Stimulated activated CD4-positive, alpha-beta T cell treated with anti-CD3 and anti-CD28 coated beads, TNF-alpha, amount 100 ng/mL, for 1 hour (primary cell): ENCODE measurements around the gene PFKP.

Experiments
- DNase-seq, 3 donors: peaks; one replicate each; pipeline ENCODE4 v3.0.0-alpha.2; 2020; ENCODE audit warnings: low read depth in 3 of 3, low spot score in 1 of 3

The PFKP gene

GRCh38 chr10:3111621-3112163, 44.3 kb downstream of the PFKP start:
- DNase-seq = no peak

DNA sequence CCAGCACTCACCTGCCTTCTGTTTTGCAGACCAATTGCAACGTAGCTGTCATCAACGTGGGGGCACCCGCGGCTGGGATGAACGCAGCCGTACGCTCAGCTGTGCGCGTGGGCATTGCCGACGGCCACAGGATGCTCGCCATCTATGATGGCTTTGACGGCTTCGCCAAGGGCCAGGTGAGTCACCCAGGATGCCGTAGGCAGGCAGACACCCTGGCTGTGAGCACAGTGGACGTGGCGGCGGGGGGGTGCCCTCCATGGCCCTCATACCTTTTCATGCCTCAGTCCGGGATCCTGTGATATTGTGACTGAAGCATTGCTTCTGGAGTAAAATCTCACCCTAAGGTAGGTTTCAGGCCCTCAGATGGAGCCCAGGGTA, 46.0 kb downstream of the PFKP start:
- no peak for DNase-seq

DNA sequence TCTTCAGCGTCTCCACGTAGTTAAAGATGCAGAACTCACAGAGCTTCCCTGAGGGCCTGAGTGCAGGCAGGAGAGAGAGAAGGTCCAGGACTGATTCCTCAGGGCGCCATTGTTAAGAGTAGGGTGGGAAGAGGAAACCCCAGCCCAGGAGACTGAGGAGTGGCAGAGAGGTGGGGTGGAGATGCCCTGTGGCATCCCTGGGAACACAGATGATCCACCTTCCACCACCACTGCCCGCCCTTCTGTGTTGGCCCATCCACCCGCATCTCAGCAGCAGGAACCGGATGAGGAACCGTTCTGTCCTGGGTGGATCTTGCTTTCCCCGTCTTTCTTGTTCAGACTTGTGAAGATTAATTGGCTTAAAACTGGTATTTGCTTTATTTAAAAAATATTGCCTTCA, 48.3 kb downstream of the PFKP start:
- no peak for DNase-seq

- DNase-seq = no peak
Observed at GRCh38 chr10:3116508-3117100, 49.3 kb downstream of the PFKP start.

GRCh38 chr10:3117486-3117885, 50.1 kb downstream of the PFKP start:
- DNase-seq = no peak

DNA sequence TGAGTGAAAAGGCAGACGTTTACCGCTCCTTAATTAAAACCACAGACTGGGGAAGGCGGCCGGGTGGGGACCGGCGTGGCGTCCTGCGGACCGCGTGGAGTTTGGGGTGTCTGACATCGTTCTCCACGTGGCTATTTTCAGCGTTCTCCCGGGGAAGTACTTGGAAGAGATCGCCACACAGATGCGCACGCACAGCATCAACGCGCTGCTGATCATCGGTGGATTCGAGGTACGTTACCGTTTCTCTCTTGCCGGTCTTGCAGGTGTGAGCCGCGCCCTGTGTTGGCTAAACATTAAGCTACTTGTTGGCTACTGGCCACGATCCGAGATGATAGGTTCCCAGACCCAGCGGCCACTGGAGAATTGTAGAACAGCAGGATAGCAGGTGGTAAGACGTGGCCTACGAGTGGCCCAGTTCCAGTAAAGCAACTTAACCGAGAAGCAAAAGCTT, 51.3 kb downstream of the PFKP start:
- no peak for DNase-seq

DNA sequence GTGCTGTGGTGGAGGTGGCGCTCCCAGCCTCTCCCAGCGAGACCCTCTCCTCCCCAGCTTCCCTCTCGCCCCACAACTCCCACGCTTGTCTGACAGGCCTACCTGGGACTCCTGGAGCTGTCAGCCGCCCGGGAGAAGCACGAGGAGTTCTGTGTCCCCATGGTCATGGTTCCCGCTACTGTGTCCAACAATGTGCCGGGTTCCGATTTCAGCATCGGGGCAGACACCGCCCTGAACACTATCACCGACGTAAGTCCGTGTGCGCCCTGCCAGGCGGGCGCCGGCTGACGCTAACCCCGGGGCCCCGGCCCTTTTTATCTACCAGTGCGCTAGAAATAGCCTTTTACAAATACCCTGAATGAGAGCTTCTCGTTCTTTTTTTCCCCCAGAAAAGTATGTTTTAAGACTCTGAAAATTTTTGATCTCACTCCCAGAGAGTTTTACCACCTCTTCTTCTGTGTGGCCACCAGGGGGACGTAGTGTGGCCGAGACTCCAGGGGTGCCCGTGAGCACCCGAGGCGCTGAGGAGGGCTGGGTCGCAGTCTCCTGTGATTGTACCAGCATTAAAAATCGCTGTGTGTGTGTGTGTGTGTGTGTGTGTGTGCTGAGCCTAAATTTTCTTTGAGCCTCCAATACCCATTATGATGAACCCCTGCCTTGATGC, 52.6 kb downstream of the PFKP start:
- DNase-seq = no peak

DNA sequence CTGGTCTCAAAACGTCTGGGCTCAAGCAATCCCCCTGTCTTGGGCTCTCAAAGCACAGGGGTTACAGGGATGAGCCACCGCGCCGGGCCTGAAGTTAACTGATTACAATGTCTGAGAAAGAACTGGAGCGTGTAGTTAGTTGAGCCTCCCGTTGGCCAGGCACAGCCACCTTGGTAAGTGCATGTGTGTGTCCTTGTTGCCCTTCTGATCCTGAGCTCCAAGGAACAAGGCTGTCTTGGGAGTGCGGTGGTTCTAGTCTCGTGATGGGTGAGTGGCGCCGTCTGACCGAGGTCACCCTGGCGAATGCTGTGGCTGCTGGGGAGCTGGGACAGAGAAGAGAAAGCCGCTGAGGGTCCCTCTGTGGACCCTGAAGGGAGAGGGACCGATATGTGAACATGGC, 54.7 kb downstream of the PFKP start:
- no peak for DNase-seq

GRCh38 chr10:3122486-3123205, 55.3 kb downstream of the PFKP start:
- DNase-seq = no peak

DNA sequence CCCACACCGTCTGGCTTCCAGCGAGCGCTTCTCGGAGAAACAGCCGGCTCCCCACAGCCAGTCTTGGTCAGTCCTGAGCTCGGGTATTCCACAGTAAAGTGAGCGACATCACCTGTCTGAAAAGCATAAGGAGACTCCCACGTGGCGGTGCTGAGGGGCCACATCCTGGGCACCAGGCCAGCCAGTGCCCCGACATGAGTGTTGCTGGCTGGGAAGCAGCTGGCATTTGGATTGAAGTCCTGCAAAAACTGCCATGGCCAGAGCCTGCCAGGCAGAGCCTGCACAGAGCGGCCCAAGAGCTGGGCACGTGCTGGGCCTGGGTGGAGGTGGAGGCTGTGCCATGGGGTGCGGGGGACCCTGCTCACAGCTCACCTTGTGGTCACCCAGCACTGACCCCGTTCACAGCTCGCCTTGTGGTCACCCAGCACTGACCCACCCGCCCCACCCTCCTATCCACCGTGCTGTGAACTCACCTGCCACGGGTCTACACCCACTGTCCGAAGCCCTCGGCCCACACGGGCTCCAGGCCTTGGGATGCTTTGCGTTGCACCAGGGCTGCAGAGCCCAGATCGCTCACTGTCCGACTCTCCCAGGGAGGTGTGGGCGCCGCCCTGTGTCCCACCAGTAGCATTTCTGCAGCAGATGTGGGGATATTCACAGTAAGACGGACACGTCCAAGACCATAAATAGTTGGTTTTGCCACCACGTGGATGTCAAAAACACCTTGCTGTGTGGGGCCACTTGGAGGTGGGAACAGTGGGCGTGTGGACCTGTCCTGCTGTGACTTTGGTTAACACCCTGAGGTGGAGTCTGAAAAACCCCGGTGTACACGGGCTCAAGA, 56.4 kb downstream of the PFKP start:
- no peak for DNase-seq

DNA sequence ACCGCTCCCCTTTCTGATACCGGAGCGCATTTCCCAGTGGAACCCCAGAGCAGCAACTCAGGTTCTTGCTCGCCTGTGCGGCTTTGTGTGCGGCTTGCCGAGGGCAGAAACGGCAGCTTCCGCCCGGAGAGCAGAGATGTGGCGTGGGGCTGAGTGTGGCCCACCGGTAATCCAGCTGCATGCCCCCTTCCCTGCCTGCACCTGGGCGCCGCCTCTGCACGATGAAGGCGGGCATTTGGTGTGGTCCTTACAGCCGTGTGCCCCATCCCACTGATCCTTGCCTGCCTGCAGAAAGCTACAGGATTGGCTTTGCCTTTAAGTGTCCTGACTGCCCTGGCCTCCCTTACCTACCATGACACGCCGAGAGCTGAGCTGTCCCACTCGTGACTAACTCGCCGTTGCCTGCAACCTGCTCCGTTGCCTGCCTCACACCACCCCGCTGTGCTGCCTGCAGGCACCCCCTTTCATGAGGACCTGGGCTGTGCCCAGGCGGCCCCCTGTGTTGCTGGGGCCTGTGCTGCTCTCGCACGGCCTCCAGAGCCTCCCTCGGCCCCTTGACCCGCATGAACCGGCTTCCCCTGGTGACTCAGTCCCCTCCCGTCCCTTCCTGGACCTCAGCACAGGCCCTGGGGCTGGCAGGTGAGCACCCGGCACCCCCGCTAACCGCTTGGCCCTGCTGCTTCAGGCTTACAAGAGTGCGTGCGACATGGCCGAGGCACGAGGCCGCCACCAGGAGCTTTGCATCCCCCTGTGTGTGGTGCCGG, 57.2 kb downstream of the PFKP start:
- DNase-seq = no peak

GRCh38 chr10:3125527-3126170, 58.3 kb downstream of the PFKP start:
- no peak for DNase-seq

- no peak for DNase-seq
Observed at GRCh38 chr10:3126249-3126648, 58.9 kb downstream of the PFKP start.

DNA sequence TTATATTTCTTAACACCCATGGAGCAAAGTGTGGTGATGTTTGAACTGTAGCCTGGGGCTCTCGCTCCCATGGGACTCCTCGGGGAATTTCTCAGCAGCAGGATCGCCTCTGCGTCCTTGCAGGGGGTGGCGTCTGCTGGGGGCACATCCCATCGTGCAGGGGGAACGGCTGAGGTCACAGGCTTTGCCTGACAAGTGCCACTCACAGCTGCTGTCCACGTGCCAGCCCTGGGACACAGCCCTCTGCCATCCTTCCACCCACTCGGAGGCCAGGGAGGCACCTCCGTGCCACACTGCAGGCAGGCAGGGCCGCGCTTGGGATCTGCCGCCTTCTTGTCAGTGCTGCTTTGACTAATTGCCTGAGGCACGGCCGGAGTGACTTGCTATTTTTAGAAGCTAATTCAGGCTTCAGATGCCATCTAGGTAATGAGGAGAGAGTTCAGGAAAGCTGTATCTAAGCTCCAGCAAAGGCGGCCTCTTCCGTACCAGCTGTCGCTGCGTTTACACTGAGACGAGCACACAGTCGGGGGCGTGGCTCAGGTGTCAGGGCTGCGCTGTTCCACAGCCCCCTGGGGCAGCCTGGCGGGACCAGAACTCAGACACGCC, 59.5 kb downstream of the PFKP start:
- no peak for DNase-seq

GRCh38 chr10:3127921-3128320, 60.6 kb downstream of the PFKP start:
- no peak for DNase-seq

DNA sequence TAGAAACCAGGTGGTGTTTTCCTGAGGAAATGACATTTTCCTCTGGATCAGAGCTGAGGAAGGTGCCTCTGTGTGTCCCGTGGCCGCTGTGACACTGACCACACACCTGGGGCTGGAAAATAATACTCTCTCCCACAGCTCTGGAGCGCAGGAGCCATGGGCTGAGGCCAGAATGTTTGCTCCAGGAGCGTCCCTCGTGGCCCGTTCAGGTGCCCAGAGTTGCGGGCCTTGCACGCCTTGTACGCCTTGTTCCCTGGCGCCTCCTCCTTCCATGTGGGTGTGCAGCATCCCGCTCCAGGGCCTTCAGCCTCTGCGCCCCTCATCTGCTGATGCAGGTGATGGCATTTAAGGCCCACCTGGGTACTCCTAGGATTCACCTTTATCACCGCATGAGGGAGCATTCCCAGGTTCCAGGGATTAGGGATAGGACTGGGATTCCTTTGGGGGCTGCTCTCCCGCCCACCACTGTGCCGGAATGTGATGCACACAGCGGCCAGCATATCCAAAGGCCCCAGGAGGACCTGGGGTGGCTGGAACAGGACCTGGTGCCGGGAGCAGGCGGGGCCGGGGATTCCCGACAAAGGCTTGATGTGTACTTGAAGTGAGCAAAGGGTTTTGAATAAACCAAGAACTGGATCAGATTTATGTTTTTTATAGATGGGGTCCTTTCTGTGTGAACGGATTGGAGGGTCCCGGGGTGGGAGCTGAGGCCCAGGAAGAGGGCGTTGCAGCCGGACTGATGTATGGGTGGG, 61.2 kb downstream of the PFKP start:
- DNase-seq = no peak

DNA sequence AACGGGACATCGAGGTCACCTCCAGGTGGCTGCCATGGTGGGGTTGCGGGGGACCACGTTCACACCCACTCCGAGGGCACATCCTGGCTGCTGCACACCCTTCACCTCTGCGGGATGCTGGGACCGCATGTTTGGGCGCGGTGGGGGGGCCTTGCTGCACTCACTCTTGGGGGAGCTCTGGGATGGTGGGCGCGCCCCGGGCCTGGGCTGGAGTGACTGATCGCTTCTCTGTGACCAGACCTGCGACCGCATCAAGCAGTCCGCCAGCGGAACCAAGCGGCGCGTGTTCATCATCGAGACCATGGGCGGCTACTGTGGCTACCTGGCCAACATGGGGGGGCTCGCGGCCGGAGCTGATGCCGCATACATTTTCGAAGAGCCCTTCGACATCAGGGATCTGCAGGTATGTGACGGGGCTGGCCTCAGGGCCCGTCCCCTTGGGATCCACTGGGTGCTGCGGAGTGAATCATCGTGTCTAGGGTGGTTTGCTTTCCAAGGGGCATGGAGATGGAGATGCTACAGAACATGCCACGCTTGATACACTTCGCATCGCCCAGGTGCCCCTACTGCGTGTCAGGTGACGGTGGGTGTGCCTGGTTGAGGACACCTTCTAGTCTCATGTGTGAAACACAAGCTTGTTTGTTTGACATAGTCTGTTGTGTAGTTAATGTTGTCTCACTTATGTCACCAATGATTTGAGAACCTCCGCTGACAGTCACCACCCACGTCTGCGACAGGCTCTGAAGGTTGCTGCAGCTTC, 62.4 kb downstream of the PFKP start:
- DNase-seq = no peak

DNA sequence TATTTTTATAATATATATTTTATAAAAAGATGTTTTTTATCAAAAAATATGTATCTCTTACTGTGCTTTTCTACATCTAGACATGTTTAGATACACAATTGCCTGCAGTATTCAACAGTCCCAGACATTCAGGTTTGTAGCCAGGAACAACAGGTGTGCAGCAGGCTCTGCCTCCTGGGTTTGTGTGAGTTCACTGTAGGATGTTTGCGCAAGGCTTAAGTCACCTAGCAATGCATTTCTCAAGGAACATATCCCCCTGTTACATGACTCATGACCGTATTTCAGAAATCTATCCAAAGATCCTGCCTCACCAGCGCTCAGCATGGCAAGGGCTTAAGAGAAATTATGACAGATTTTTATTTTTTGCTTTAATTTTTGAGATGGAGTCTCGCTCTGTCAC, 63.8 kb downstream of the PFKP start:
- DNase-seq = no peak
